K562 treated with DMSO at 1 percent for 12 hours (cell line): ENCODE results near the gene TEX28. TPM values are rescaled to one million over a fixed set of nuclear protein-coding genes. Genes with fewer than 3 reads are reported as not detected.

Experiments
- total RNA-seq: library from RNA; unstranded; fragments of 300-600 nt; gene quantifications from 2 replicates; pipeline ENCODE4 v1.2.3, GENCODE V29; 2022; ENCODE audit not compliant: insufficient read depth

TEX28 gene, protein sequence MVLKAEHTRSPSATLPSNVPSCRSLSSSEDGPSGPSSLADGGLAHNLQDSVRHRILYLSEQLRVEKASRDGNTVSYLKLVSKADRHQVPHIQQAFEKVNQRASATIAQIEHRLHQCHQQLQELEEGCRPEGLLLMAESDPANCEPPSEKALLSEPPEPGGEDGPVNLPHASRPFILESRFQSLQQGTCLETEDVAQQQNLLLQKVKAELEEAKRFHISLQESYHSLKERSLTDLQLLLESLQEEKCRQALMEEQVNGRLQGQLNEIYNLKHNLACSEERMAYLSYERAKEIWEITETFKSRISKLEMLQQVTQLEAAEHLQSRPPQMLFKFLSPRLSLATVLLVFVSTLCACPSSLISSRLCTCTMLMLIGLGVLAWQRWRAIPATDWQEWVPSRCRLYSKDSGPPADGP
- not detected in 2 replicates for total RNA-seq

DNA sequence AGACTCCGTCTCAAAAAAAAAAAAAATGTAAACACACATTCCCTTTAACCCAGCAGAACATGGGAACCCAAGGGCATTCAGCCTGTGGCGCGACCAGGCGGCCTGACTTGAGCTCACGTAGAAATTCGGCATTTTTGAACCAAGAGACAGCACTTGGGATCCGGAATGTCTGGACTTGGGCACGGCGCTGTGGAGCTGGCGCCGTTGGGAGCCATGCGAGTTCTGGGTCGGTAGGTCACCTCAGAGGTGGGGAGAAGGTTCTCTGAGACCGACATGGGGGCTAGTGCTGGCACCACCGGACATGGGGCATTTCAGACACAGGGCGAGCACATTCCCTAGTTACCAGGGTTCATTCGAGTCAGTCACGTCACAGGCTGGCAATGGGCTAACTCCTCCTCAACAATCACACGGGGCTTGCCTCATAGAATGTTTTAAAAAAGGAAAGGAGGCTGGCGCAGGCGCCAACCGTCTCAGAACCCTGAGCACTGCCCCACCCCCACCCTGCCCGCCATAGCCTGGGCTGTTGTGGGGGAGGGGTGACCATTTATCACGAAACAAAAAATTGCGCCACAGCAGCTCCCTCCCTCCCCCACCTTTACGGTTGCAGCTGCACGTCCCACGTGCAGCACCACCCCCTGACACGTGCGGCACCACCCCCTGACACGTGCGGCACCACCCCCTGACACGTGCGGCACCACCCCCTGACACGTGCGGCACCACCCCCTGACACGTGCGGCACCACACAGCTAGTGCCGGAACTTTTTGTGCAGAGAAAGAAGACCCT is at the start of gene TEX28:
Gene TEX28 (minus strand): TSS at position 334 of the 784 bp plus-strand sequence. CDS start 3,007 bp downstream, outside the sequence.

DNA sequence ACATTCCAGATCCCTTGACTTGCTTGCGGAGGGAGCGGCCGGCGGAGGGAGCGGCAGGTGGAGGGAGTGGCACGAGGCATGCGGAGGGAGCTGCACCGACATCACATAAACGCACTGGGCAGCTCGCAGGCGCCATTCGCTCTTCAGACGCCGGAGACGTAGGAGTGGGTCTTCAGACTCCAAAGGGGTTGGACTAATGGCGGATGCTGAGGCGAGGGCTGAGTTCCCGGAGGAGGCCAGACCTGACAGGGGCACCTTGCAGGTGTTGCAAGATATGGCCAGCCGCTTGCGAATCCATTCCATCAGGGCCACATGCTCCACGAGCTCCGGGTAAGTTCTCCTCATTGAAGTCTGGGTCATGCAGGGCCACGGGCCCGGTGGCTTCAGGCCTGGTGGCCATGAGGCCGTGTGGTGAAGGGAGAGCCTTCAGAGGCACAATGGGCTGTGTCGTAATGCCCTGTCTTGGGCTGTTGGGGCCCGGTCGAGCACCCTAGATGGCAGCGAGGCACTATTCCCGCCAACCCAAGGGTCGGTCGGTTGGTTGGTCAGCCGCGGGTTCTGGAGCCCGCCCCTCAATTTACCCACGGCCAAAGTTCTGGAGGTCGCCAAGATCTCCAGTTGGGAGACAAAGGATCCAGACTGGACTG is 863 bp upstream of the TEX28 start, which contains the start of gene TKTL1:
Gene TKTL1 (plus strand): TSS at position 132 of the 647 bp plus-strand sequence. CDS start 65 bp downstream, at position 197.

DNA sequence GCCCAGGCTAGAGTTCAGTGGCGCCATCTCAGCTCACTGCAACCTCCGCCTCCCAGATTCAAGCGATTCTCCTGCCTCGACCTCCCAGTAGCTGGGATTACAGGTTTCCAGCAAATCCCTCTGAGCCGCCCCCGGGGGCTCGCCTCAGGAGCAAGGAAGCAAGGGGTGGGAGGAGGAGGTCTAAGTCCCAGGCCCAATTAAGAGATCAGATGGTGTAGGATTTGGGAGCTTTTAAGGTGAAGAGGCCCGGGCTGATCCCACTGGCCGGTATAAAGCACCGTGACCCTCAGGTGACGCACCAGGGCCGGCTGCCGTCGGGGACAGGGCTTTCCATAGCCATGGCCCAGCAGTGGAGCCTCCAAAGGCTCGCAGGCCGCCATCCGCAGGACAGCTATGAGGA is 37.6 kb downstream of the TEX28 start, which contains the start of gene OPN1MW3:
Gene OPN1MW3 (plus strand): TSS at position 301 of the 400 bp plus-strand sequence. CDS start 38 bp downstream, at position 339.

Other genes starting within 250 kb of the TEX28 start
- gene MECP2, start 197.4 kb downstream of the TEX28 start, total RNA-seq: 25.0 and 39.4 TPM in 2 replicates
- not detected in 2 replicates for gene OPN1LW, start 150.9 kb downstream of the TEX28 start, total RNA-seq
- not detected in 2 replicates for gene OPN1MW, start 112.5 kb downstream of the TEX28 start, total RNA-seq
- not detected in 2 replicates for gene OPN1MW2, start 75.4 kb downstream of the TEX28 start, total RNA-seq
- not detected in 2 replicates for gene OPN1MW3, start 37.5 kb downstream of the TEX28 start, total RNA-seq
- gene TKTL1, start 671 bp upstream of the TEX28 start, total RNA-seq: 2.1 and 2.4 TPM in 2 replicates
- 341 and 418 TPM in 2 replicates for gene FLNA, start 79.5 kb upstream of the TEX28 start, total RNA-seq
- gene EMD, start 84.2 kb upstream of the TEX28 start, total RNA-seq: 91.1 and 109 TPM in 2 replicates
- gene RPL10, start 103.3 kb upstream of the TEX28 start, total RNA-seq: 13,537 and 14,219 TPM in 2 replicates
- gene DNASE1L1, start 114.1 kb upstream of the TEX28 start, total RNA-seq: 17.3 and 23.7 TPM in 2 replicates
- gene TAFAZZIN, start 116.4 kb upstream of the TEX28 start, total RNA-seq: 35.8 and 57.5 TPM in 2 replicates
- 160 and 217 TPM in 2 replicates for gene ATP6AP1, start 133.6 kb upstream of the TEX28 start, total RNA-seq
- 95.4 and 142 TPM in 2 replicates for gene GDI1, start 142.0 kb upstream of the TEX28 start, total RNA-seq
- 157 and 192 TPM in 2 replicates for gene FAM50A, start 149.0 kb upstream of the TEX28 start, total RNA-seq
- gene PLXNA3, start 163.2 kb upstream of the TEX28 start, total RNA-seq: 4.0 and 16.9 TPM in 2 replicates
- 161 and 296 TPM in 2 replicates for gene LAGE3, start 184.2 kb upstream of the TEX28 start, total RNA-seq
- gene UBL4A, start 191.5 kb upstream of the TEX28 start, total RNA-seq: 70.2 and 101 TPM in 2 replicates
- 31.6 and 46.3 TPM in 2 replicates for gene SLC10A3, start 195.5 kb upstream of the TEX28 start, total RNA-seq
- 90.5 and 100 TPM in 2 replicates for gene FAM3A, start 221.1 kb upstream of the TEX28 start, total RNA-seq